Measurements from ENCODE around the gene OR5A1.

Gene OR5A1

GRCh38 chr11:59480359-59480758 lies 44.1 kb downstream of the OR5A1 start:
- no peak for DNase-seq

Data from NCI-H2029 (cell line).